Measurements from ENCODE around the gene KRT34. TPM values are rescaled to one million over a fixed set of nuclear protein-coding genes. Genes with fewer than 3 reads are reported as not detected.
"Not testable (repeated sequence)": the region's sequence is repeated elsewhere in the genome, so short reads cannot be mapped to it uniquely, and the experiment has no call there.

KRT34 gene
- total and polyA plus RNA-seq, 2 experiments from 2014 or later: 0.20 TPM; not detected in 1

DNA sequence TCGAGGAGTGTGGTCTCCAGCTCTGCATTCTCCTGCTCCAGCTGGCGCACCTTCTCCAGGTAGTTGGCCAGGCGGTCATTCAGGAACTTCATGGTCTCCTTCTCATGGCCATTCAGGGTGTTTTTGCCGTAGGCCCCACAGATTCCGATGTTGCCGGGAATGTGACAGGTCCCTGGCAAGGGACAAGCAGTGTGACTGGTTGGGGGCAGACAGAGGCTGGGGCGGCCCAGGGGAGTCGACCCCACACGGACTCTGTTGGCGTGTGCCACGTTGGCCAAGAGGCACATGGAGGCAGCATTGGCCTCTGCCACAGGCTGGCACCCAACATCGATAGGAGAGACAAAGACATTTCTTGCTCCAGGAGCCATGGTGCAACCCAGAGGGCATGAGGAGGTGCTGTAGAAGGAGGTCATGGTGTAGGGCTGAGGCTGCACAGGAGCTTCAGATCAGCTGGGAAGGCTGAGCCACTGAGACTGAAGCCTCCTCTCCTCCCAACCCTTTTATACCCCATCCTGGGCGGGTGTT lies 42.1 kb upstream of the KRT34 start, which contains the start of gene KRT37:
KRT37 (minus strand) TSS at position 475 of the 525 bp plus-strand sequence; CDS start at position 413, 62 bp downstream.
- H2AFZ ChIP-seq: no peak within 1 kb of the TSS
- H3K36me3 ChIP-seq (replicated peaks; ENCODE audit: insufficient read depth, low read depth): no peaks in the 10 kb centered on the region
- H3K4me3 ChIP-seq: no peak within 1 kb of the TSS
- no peaks in the 10 kb centered on the region for H4K20me1 ChIP-seq (ENCODE audit: insufficient read depth, poor library complexity, severe bottlenecking)
- H3K27me3 ChIP-seq: no peaks in the 10 kb centered on the region
- no peaks in the 10 kb centered on the region for H3K9me2 ChIP-seq (replicated peaks; ENCODE audit: insufficient read depth)
- no peak within 1 kb of the TSS for H3K4me2 ChIP-seq
- TF ChIP-seq, protein P1, sequence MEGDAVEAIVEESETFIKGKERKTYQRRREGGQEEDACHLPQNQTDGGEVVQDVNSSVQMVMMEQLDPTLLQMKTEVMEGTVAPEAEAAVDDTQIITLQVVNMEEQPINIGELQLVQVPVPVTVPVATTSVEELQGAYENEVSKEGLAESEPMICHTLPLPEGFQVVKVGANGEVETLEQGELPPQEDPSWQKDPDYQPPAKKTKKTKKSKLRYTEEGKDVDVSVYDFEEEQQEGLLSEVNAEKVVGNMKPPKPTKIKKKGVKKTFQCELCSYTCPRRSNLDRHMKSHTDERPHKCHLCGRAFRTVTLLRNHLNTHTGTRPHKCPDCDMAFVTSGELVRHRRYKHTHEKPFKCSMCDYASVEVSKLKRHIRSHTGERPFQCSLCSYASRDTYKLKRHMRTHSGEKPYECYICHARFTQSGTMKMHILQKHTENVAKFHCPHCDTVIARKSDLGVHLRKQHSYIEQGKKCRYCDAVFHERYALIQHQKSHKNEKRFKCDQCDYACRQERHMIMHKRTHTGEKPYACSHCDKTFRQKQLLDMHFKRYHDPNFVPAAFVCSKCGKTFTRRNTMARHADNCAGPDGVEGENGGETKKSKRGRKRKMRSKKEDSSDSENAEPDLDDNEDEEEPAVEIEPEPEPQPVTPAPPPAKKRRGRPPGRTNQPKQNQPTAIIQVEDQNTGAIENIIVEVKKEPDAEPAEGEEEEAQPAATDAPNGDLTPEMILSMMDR (IDR thresholded peaks at IDR 0.05; ENCODE audit: poor library complexity): no peak
- TF ChIP-seq EZH2phosphoT487 (IDR thresholded peaks at IDR 0.05; ENCODE audit: low read depth, severe bottlenecking, unreplicated experiment) (no peak), EZH2 (IDR thresholded peaks at IDR 0.05; ENCODE audit: borderline replicate concordance) (no peak)
- WGBS (ENCODE audit: low lambda C conversion rate, missing lambda C conversion rate): 98% methylated on average over 13 of the region's 13 CpGs
- H3K4me1 ChIP-seq (ENCODE audit: insufficient read depth): peaks cover 6% of the 10 kb centered on the region
- no peaks in the 10 kb centered on the region for H3K79me2 ChIP-seq
- H3K9me3 ChIP-seq (ENCODE audit: low read depth): no peaks in the 10 kb centered on the region
- H3K27ac ChIP-seq: no peak within 1 kb of the TSS
- DNase-seq (ENCODE audit: low spot score): no peak

DNA sequence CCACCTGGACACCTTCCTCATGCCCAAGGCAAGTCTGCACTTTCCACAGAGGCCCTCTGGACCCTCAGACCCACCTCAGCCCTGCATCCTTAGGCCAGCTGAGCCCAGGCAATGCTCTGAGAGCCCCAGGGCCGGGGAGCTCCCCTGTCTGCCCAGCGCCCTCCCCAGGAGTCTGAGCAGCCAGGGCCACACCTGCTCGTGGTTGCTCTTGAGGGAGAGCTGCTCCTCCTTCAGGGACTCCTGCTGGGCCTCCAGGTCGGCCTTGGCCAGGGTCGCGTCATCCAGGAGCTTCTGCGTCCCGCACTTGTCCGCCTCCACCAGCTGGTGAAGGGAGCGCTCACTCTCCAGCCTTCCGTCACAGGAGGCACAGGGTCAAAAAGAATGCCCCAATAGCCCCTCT lies 40.5 kb upstream of the KRT34 start:
- not testable (repeated sequence) for H3K27ac ChIP-seq; H3K4me2 ChIP-seq; H3K79me2 ChIP-seq; H2AFZ ChIP-seq; H4K20me1 ChIP-seq (ENCODE audit: insufficient read depth, poor library complexity, severe bottlenecking); H3K4me1 ChIP-seq (ENCODE audit: insufficient read depth); H3K9me3 ChIP-seq (ENCODE audit: low read depth); H3K4me3 ChIP-seq; H3K27me3 ChIP-seq; H3K36me3 ChIP-seq (replicated peaks; ENCODE audit: insufficient read depth, low read depth); DNase-seq (ENCODE audit: low spot score); H3K9me2 ChIP-seq (replicated peaks; ENCODE audit: insufficient read depth)
- WGBS (ENCODE audit: low lambda C conversion rate, missing lambda C conversion rate): over 99% methylated on average over 11 of the region's 11 CpGs

DNA sequence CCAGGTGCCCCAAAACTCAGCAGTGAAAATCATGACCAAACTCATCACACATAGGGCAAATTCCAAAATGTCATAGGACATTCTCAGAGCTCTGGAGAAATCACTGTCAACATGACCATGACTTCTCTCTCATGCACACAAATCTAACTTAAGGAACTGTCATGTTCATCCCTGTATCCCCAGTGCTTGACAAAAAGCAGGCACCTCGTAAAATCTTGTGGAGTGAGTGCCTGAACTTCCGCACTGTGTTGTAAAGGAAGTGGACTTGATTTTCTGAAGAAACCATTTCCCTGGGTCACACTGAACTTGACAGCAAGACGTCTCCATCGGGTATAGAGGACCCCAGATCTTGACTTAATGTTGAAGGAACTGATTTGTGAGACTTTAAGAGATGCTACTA lies 39.5 kb upstream of the KRT34 start:
- H3K27me3 ChIP-seq: no peaks in the 10 kb centered on the region
- WGBS (ENCODE audit: low lambda C conversion rate, missing lambda C conversion rate): 54% methylated on average over 4 of the region's 4 CpGs
- no peak overlapping the region for H3K4me2 ChIP-seq
- H3K9me3 ChIP-seq (ENCODE audit: low read depth): no peaks in the 10 kb centered on the region
- H3K9me2 ChIP-seq (replicated peaks; ENCODE audit: insufficient read depth): no peaks in the 10 kb centered on the region
- no peak overlapping the region for H2AFZ ChIP-seq
- H4K20me1 ChIP-seq (ENCODE audit: insufficient read depth, poor library complexity, severe bottlenecking): no peaks in the 10 kb centered on the region
- TF ChIP-seq EZH2phosphoT487 (IDR thresholded peaks at IDR 0.05; ENCODE audit: low read depth, severe bottlenecking, unreplicated experiment): no peak
- no peak for TF ChIP-seq EZH2 (IDR thresholded peaks at IDR 0.05; ENCODE audit: borderline replicate concordance)
- TF ChIP-seq, protein P1 (IDR thresholded peaks at IDR 0.05; ENCODE audit: poor library complexity): no peak
- no peak for DNase-seq (ENCODE audit: low spot score)
- H3K79me2 ChIP-seq: no peaks in the 10 kb centered on the region
- no peak overlapping the region for H3K4me3 ChIP-seq
- H3K4me1 ChIP-seq (ENCODE audit: insufficient read depth): peaks cover 16% of the 10 kb centered on the region
- peak overlapping the region; percentile 69 for H3K27ac ChIP-seq
- no peaks in the 10 kb centered on the region for H3K36me3 ChIP-seq (replicated peaks; ENCODE audit: insufficient read depth, low read depth)

DNA sequence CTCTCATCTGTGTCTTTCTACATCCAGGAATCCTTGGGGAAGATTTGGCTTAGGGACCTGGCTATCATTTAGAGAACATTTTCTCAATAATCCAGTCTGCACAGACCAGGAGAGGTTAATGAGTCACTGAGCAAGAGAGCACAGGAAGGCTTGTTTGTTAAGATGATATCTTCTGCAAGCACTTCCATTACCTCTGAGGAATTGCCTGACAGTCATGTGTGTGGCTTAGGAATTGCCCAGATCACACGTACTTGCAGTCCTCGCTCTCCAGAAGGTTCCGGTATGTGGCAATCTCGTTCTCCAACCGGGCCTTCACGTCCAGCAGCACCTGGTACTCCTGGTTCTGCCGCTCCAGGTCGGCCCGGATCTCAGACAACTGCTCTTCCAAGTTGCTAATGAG lies 39.0 kb upstream of the KRT34 start:
- TF ChIP-seq, protein P1 (IDR thresholded peaks at IDR 0.05; ENCODE audit: poor library complexity): no peak
- TF ChIP-seq EZH2 (IDR thresholded peaks at IDR 0.05; ENCODE audit: borderline replicate concordance) (no peak), EZH2phosphoT487 (IDR thresholded peaks at IDR 0.05; ENCODE audit: low read depth, severe bottlenecking, unreplicated experiment) (no peak)
- Histone ChIP-seq H3K9me2 (replicated peaks; ENCODE audit: insufficient read depth) (no peaks in the 10 kb centered on the region), H3K27me3 (no peaks in the 10 kb centered on the region), H3K79me2 (no peaks in the 10 kb centered on the region), H3K36me3 (replicated peaks; ENCODE audit: insufficient read depth, low read depth) (no peaks in the 10 kb centered on the region), H2AFZ (no peak overlapping the region), H4K20me1 (ENCODE audit: insufficient read depth, poor library complexity, severe bottlenecking) (no peaks in the 10 kb centered on the region), H3K27ac (peak overlapping the region; percentile 69), H3K4me2 (no peak overlapping the region), H3K4me3 (no peak overlapping the region), H3K9me3 (ENCODE audit: low read depth) (no peaks in the 10 kb centered on the region), H3K4me1 (ENCODE audit: insufficient read depth) (peaks cover 17% of the 10 kb centered on the region)
- DNase-seq (ENCODE audit: low spot score): peak; percentile 69
- WGBS (ENCODE audit: low lambda C conversion rate, missing lambda C conversion rate): 56% methylated on average over 9 of the region's 9 CpGs

Data from hepatocyte (in vitro differentiated cells).